Duodenal mucosa (tissue), 2 donors: ENCODE data around the gene TBKBP1.

Source experiments
- H3K27ac ChIP-seq: one replicate; pipeline ENCODE4 v1.7.0; 2013; ENCODE audit warnings: low read depth, low read length
- H3K27me3 ChIP-seq, 2 donors: one replicate each; pipeline ENCODE4 v1.7.0; 2013; ENCODE audit warnings: low read length in 2 of 2, control low read depth in 1 of 2; ENCODE audit not compliant: insufficient read depth in 2 of 2, control insufficient read depth in 1 of 2
- H3K36me3 ChIP-seq, 2 donors: one replicate each; pipeline ENCODE4 v1.7.0; 2013; ENCODE audit warnings: low read length in 2 of 2, control low read depth in 1 of 2; ENCODE audit not compliant: insufficient read depth in 2 of 2, control insufficient read depth in 1 of 2
- H3K4me1 ChIP-seq, 2 donors: one replicate each; pipeline ENCODE4 v1.7.0; 2013; ENCODE audit warnings: low read length in 2 of 2, control low read depth in 1 of 2; ENCODE audit not compliant: insufficient read depth in 2 of 2, control insufficient read depth in 1 of 2
- H3K4me3 ChIP-seq, 2 donors: one replicate each; pipeline ENCODE4 v1.7.0; 2013; ENCODE audit warnings: low read length in 2 of 2, low read depth in 1 of 2
- H3K9ac ChIP-seq, 2 donors: one replicate each; pipeline ENCODE4 v1.7.0; 2013; ENCODE audit warnings: low read length in 2 of 2, low read depth in 1 of 2
- H3K9me3 ChIP-seq, 2 donors: one replicate each; pipeline ENCODE4 v1.7.0; 2013; ENCODE audit warnings: low read length in 2 of 2, control low read depth in 1 of 2; ENCODE audit not compliant: control insufficient read depth in 1 of 2

Gene TBKBP1

GRCh38 chr17:47713980-47714700, 20.2 kb downstream of the TBKBP1 start:
- H3K36me3 ChIP-seq: no peaks in the 10 kb centered on the region
- H3K4me1 ChIP-seq: peaks cover 0 to 2% of the 10 kb centered on the region in 2 donors
- H3K27me3 ChIP-seq: peaks cover 11 to 17% of the 10 kb centered on the region in 2 donors
- no peaks in the 10 kb centered on the region for H3K9me3 ChIP-seq
- no peak overlapping the region for H3K9ac ChIP-seq
- no peak overlapping the region for H3K27ac ChIP-seq
- no peak overlapping the region for H3K4me3 ChIP-seq

GRCh38 chr17:47714773-47715396, 20.9 kb downstream of the TBKBP1 start:
- peaks cover 18 to 24% of the 10 kb centered on the region in 2 donors for H3K27me3 ChIP-seq
- no peak overlapping the region for H3K4me3 ChIP-seq
- no peaks in the 10 kb centered on the region for H3K36me3 ChIP-seq
- H3K27ac ChIP-seq: no peak overlapping the region
- no peaks in the 10 kb centered on the region for H3K9me3 ChIP-seq
- H3K9ac ChIP-seq: no peak overlapping the region
- peaks cover 0 to 10% of the 10 kb centered on the region in 2 donors for H3K4me1 ChIP-seq

GRCh38 chr17:47715669-47716325, 21.8 kb downstream of the TBKBP1 start:
- Histone ChIP-seq H3K9me3 (no peaks in the 10 kb centered on the region), H3K27me3 (peaks cover 27 to 33% of the 10 kb centered on the region in 2 donors), H3K4me3 (no peak overlapping the region), H3K9ac (no peak overlapping the region), H3K4me1 (peaks cover under 1 to 10% of the 10 kb centered on the region in 2 donors), H3K36me3 (no peaks in the 10 kb centered on the region), H3K27ac (no peak overlapping the region)

GRCh38 chr17:47716375-47716774, 22.4 kb downstream of the TBKBP1 start:
- no peaks in the 10 kb centered on the region for H3K36me3 ChIP-seq
- H3K4me1 ChIP-seq: peaks cover 7 to 10% of the 10 kb centered on the region in 2 donors
- H3K27me3 ChIP-seq: peaks cover 32 to 39% of the 10 kb centered on the region in 2 donors
- H3K4me3 ChIP-seq: no peak overlapping the region
- H3K27ac ChIP-seq: no peak overlapping the region
- H3K9ac ChIP-seq: no peak overlapping the region
- H3K9me3 ChIP-seq: no peaks in the 10 kb centered on the region

GRCh38 chr17:47717261-47717697, 23.3 kb downstream of the TBKBP1 start:
- Histone ChIP-seq H3K4me1 (peaks cover 7 to 10% of the 10 kb centered on the region in 2 donors), H3K27me3 (peaks cover 40 to 48% of the 10 kb centered on the region in 2 donors), H3K9me3 (no peaks in the 10 kb centered on the region), H3K36me3 (no peaks in the 10 kb centered on the region), H3K9ac (no peak overlapping the region), H3K4me3 (no peak overlapping the region), H3K27ac (no peak overlapping the region)

GRCh38 chr17:47717979-47718621, 24.1 kb downstream of the TBKBP1 start:
- peaks cover 41 to 51% of the 10 kb centered on the region in 2 donors for H3K27me3 ChIP-seq

GRCh38 chr17:47718634-47719405, 24.9 kb downstream of the TBKBP1 start:
- Histone ChIP-seq H3K4me3 (no peak overlapping the region), H3K27ac (no peak overlapping the region), H3K9ac (no peak overlapping the region), H3K9me3 (no peaks in the 10 kb centered on the region), H3K4me1 (peaks cover 7 to 10% of the 10 kb centered on the region in 2 donors), H3K27me3 (peaks cover 41 to 45% of the 10 kb centered on the region in 2 donors), H3K36me3 (no peaks in the 10 kb centered on the region)

More at GRCh38 chr17:47717979-47718621, 24.1 kb downstream of the TBKBP1 start:
- Histone ChIP-seq H3K4me1 (peaks cover 7 to 10% of the 10 kb centered on the region in 2 donors), H3K27ac (no peak overlapping the region), H3K36me3 (no peaks in the 10 kb centered on the region), H3K9me3 (no peaks in the 10 kb centered on the region), H3K9ac (no peak overlapping the region), H3K4me3 (no peak overlapping the region)

- Histone ChIP-seq H3K4me3 (no peak overlapping the region), H3K27me3 (peaks cover 44 to 50% of the 10 kb centered on the region in 2 donors), H3K9me3 (no peaks in the 10 kb centered on the region), H3K9ac (no peak overlapping the region), H3K4me1 (peaks cover 7 to 10% of the 10 kb centered on the region in 2 donors), H3K36me3 (no peaks in the 10 kb centered on the region), H3K27ac (no peak overlapping the region)
These were observed 25.6 kb downstream of the TBKBP1 start for GRCh38 chr17:47719411-47720152.

GRCh38 chr17:47720196-47720595, 26.2 kb downstream of the TBKBP1 start:
- H3K27me3 ChIP-seq: peaks cover 48 to 50% of the 10 kb centered on the region in 2 donors
- H3K4me1 ChIP-seq: peaks cover 7 to 10% of the 10 kb centered on the region in 2 donors
- H3K27ac ChIP-seq: no peak overlapping the region
- H3K36me3 ChIP-seq: no peaks in the 10 kb centered on the region
- H3K4me3 ChIP-seq: no peak overlapping the region
- H3K9ac ChIP-seq: no peak overlapping the region
- no peaks in the 10 kb centered on the region for H3K9me3 ChIP-seq
